Left forelimb (tissue), 1 donor: ENCODE results near the gene STK24.

Source experiments
- DNase-seq: peaks from one replicate; pipeline ENCODE4 v3.0.0-alpha.2; 2018; ENCODE audit warnings: low spot score

The STK24 gene

GRCh38 chr13:98532254-98532653, 44.7 kb downstream of the STK24 start:
- no peak for DNase-seq

- no peak for DNase-seq
Observed at GRCh38 chr13:98530217-98530616, 46.7 kb downstream of the STK24 start.

GRCh38 chr13:98529171-98529570, 47.7 kb downstream of the STK24 start:
- no peak for DNase-seq

- no peak for DNase-seq
Observed at GRCh38 chr13:98528663-98529064, 48.2 kb downstream of the STK24 start.

GRCh38 chr13:98527526-98527925, 49.4 kb downstream of the STK24 start:
- no peak for DNase-seq

- no peak for DNase-seq
Observed at GRCh38 chr13:98526182-98526512, 50.8 kb downstream of the STK24 start.

- DNase-seq, result no peak
Observed at GRCh38 chr13:98525456-98526181, 51.3 kb downstream of the STK24 start.

- DNase-seq, result no peak
Observed at GRCh38 chr13:98524793-98525192, 52.1 kb downstream of the STK24 start.

GRCh38 chr13:98524391-98524790, 52.5 kb downstream of the STK24 start:
- no peak for DNase-seq

GRCh38 chr13:98523455-98524102, 53.3 kb downstream of the STK24 start:
- no peak for DNase-seq

- no peak for DNase-seq
Observed at GRCh38 chr13:98522371-98522770, 54.5 kb downstream of the STK24 start.

- DNase-seq, result no peak
Observed at GRCh38 chr13:98521461-98522247, 55.3 kb downstream of the STK24 start.

- no peak for DNase-seq
Observed at GRCh38 chr13:98520674-98521449, 56.0 kb downstream of the STK24 start.

GRCh38 chr13:98519976-98520375, 56.9 kb downstream of the STK24 start:
- DNase-seq, result no peak

GRCh38 chr13:98517576-98518310, 59.2 kb downstream of the STK24 start:
- no peak for DNase-seq

- no peak for DNase-seq
Observed at GRCh38 chr13:98515818-98516465, 61.0 kb downstream of the STK24 start.

GRCh38 chr13:98514288-98514687, 62.6 kb downstream of the STK24 start:
- no peak for DNase-seq

GRCh38 chr13:98513837-98514236, 63.1 kb downstream of the STK24 start:
- no peak for DNase-seq

- DNase-seq, result no peak
Observed at GRCh38 chr13:98512774-98513665, 63.9 kb downstream of the STK24 start.

GRCh38 chr13:98511435-98511834, 65.5 kb downstream of the STK24 start:
- DNase-seq, result no peak
